Body of pancreas (tissue), 4 donors: ENCODE data around the gene GPM6B.

Source experiments
- CTCF ChIP-seq, 7 experiments: fragments of 450-650 bp in 4 of 7; fragments of 200-600 bp in 3 of 7; sonication (generic) in 3 of 7; IDR thresholded peaks; one replicate each; pipeline ENCODE4 v1.5.1; 2016 to 2019; ENCODE audit warnings: antibody characterized with exemption in 7 of 7
- POLR2A ChIP-seq, 3 donors: fragments of 450-650 bp; IDR thresholded peaks; one replicate each; pipeline ENCODE4 v1.6.1; 2016; ENCODE audit warnings: antibody characterized with exemption in 3 of 3, mild to moderate bottlenecking in 2 of 3

GRCh38 chrX:13790206-13791131, 26.4 kb downstream of the GPM6B start:
- no peak for TF ChIP-seq CTCF (IDR thresholded peaks at IDR 0.05)
- TF ChIP-seq POLR2A (IDR thresholded peaks at IDR 0.05) = no peak
